ENCODE results near the gene AK5. TPM values are rescaled to one million over a fixed set of nuclear protein-coding genes. Genes with fewer than 3 reads are reported as not detected.

AK5 gene
- total and polyA plus RNA-seq, 2 of the 13 experiments (the other 11 are each of a cell fraction or from before 2014, with no cell fraction given): not detected

GRCh38 chr1:77545970-77546369 lies 264.2 kb downstream of the AK5 start:
- FAIRE-seq: no peak
- Histone ChIP-seq H3K9me3 (ENCODE audit: low read length) (no peaks in the 10 kb centered on the region), H3K27ac (ENCODE audit: extremely low read length, insufficient read depth, low read length) (no peak overlapping the region), H3K27me3 (ENCODE audit: control insufficient read depth in 1 of 2, insufficient read depth in 2 of 2, low read length in 2 of 2) (peaks cover 0 to 6% of the 10 kb centered on the region in 2 experiments; a peak in 2 of 5 replicates), H3K4me2 (ENCODE audit: low read depth, low read length) (no peak overlapping the region), H3K4me3 (replicated peaks in 1 of 3; ENCODE audit: insufficient read depth in 1 of 3, low read depth in 2 of 3, low read length in 3 of 3) (no peak overlapping the region), H3K36me3 (replicated peaks in 1 of 2; ENCODE audit: control insufficient read depth in 1 of 2, insufficient read depth in 2 of 2, low read length in 2 of 2) (no peaks in the 10 kb centered on the region), H3K4me1 (ENCODE audit: insufficient read depth, low read length) (no peaks in the 10 kb centered on the region), H3K79me2 (ENCODE audit: insufficient read depth, low read length) (no peaks in the 10 kb centered on the region), H3K9ac (ENCODE audit: insufficient read depth, low read depth, low read length) (no peak overlapping the region), H4K20me1 (ENCODE audit: insufficient read depth, low read length) (no peaks in the 10 kb centered on the region), H2AFZ (ENCODE audit: low read length) (no peak overlapping the region)
- intact Hi-C loops (cut with micrococcal nuclease; ENCODE audit: unreplicated experiment) (no loop called here), in situ Hi-C loops (cut with HindIII; ENCODE audit: extremely low pct_ligation_motif_present, low pct_unique_long_range_greater_than_20kb) (no loop called here)
- no TSS peak for BruUV-seq (replicated peaks)
- WGBS (ENCODE audit: low lambda C conversion rate): 56% methylated on average over 5 of the region's 5 CpGs
- ATAC-seq: no peak
- no peak for DNase-seq (ENCODE audit: low spot score)
- ChIA-PET POLR2A (no interaction called here), CTCF (ENCODE audit: low intra/inter-chr PET ratio, low total read pairs) (no interaction called here)
- TF ChIP-seq ZNF431 (CRISPR knock-in tag; IDR thresholded peaks at IDR 0.05; ENCODE audit: borderline replicate concordance, low read depth) (no peak), CEBPZ (IDR thresholded peaks at IDR 0.05; ENCODE audit: low read length) (no peak), ZNF367 (CRISPR knock-in tag; IDR thresholded peaks at IDR 0.05; ENCODE audit: borderline replicate concordance) (no peak)

- TF ChIP-seq ZFP36L2 (CRISPR knock-in tag; IDR thresholded peaks at IDR 0.05): no peak
- no peak for TF ChIP-seq ZNF614 (CRISPR knock-in tag; IDR thresholded peaks at IDR 0.05; ENCODE audit: borderline replicate concordance)
- peak; percentile 56 to 62; a peak in 3 of 4 replicates for TF ChIP-seq MAFK (conservative IDR thresholded peaks at IDR 0.05 in 1 of 2, IDR thresholded peaks at IDR 0.05 in 1 of 2; ENCODE audit: low read length in 2 of 2)
- peak; percentile 16; the same call in 1 of the 2 replicates for TF ChIP-seq MAFF (IDR thresholded peaks at IDR 0.05; ENCODE audit: low read depth, low read length)
- DNase-seq (ENCODE audit: low spot score) (no peak), ATAC-seq (no peak), FAIRE-seq (no peak)
- H3K4me1 ChIP-seq (ENCODE audit: insufficient read depth, low read length): no peaks in the 10 kb centered on the region
- no peaks in the 10 kb centered on the region for H3K79me2 ChIP-seq (ENCODE audit: insufficient read depth, low read length)
- H3K4me3 ChIP-seq (replicated peaks in 1 of 3; ENCODE audit: insufficient read depth in 1 of 3, low read depth in 2 of 3, low read length in 3 of 3): no peak overlapping the region
- WGBS (ENCODE audit: low lambda C conversion rate): 44% methylated on average over 3 of the region's 3 CpGs
- in situ Hi-C loops (cut with HindIII; ENCODE audit: extremely low pct_ligation_motif_present, low pct_unique_long_range_greater_than_20kb) (no loop called here), intact Hi-C loops (cut with micrococcal nuclease; ENCODE audit: unreplicated experiment) (no loop called here)
- H3K27me3 ChIP-seq (ENCODE audit: control insufficient read depth in 1 of 2, insufficient read depth in 2 of 2, low read length in 2 of 2): peaks cover 0 to 6% of the 10 kb centered on the region in 2 experiments; a peak in 2 of 5 replicates
- ChIA-PET CTCF (ENCODE audit: low intra/inter-chr PET ratio, low total read pairs) (no interaction called here), POLR2A (no interaction called here)
- H3K9ac ChIP-seq (ENCODE audit: insufficient read depth, low read depth, low read length): no peak overlapping the region
- H3K4me2 ChIP-seq (ENCODE audit: low read depth, low read length): no peak overlapping the region
- no peaks in the 10 kb centered on the region for H4K20me1 ChIP-seq (ENCODE audit: insufficient read depth, low read length)
- no peaks in the 10 kb centered on the region for H3K9me3 ChIP-seq (ENCODE audit: low read length)
- H3K27ac ChIP-seq (ENCODE audit: extremely low read length, insufficient read depth, low read length): no peak overlapping the region
- no peaks in the 10 kb centered on the region for H3K36me3 ChIP-seq (replicated peaks in 1 of 2; ENCODE audit: control insufficient read depth in 1 of 2, insufficient read depth in 2 of 2, low read length in 2 of 2)
- no peak overlapping the region for H2AFZ ChIP-seq (ENCODE audit: low read length)
- no TSS peak for BruUV-seq (replicated peaks)
Measured at GRCh38 chr1:77546890-77547289, 265.1 kb downstream of the AK5 start.
